Calu3 (cell line): ENCODE measurements around the gene OPTC. TPM values are rescaled to one million over a fixed set of nuclear protein-coding genes. Genes with fewer than 3 reads are reported as not detected.

Experiments used
- BruUV-seq: library from RNA; stranded (reverse); fragments of 400-500 nt; replicated peaks from 2 replicates; lab custom pipeline; 2021; lab: Mats Ljungman, UMichigan
- CTCF ChIA-PET: fragments of 300-600 bp; sonication (Branson Sonifier 250); formaldehyde crosslinking; loops from one replicate; lab custom pipeline; 2022; ENCODE audit warnings: antibody characterized with exemption; lab: Charles Lee
- DNase-seq: peaks from one replicate; pipeline ENCODE4 v3.0.0; 2022
- H3K27ac Mint-ChIP-seq: one replicate; pipeline ENCODE4 v1.8.0; 2022; ENCODE audit warnings: mixed read lengths; ENCODE audit not compliant: unreplicated experiment
- H3K27me3 Mint-ChIP-seq: one replicate; pipeline ENCODE4 v1.8.0; 2022; ENCODE audit warnings: mixed read lengths; ENCODE audit not compliant: unreplicated experiment
- H3K36me3 Mint-ChIP-seq: one replicate; pipeline ENCODE4 v1.8.0; 2022; ENCODE audit warnings: mild to moderate bottlenecking, moderate library complexity, mixed read lengths; ENCODE audit not compliant: insufficient read depth, unreplicated experiment
- H3K4me1 Mint-ChIP-seq: one replicate; pipeline ENCODE4 v1.8.0; 2022; ENCODE audit warnings: mild to moderate bottlenecking, low read depth, mixed read lengths; ENCODE audit not compliant: unreplicated experiment
- H3K4me3 Mint-ChIP-seq: one replicate; pipeline ENCODE4 v1.8.0; 2022; ENCODE audit warnings: mild to moderate bottlenecking, low read depth, moderate library complexity, mixed read lengths; ENCODE audit not compliant: unreplicated experiment
- H3K9me3 Mint-ChIP-seq: one replicate; pipeline ENCODE4 v1.8.0; 2022; ENCODE audit warnings: low read depth, mixed read lengths; ENCODE audit not compliant: unreplicated experiment
- intact Hi-C: fragments of 100-400 bp; cut with micrococcal nuclease; formaldehyde crosslinking; loops from one replicate; pipeline ENCODE4 v1.10.0; 2022; ENCODE audit not compliant: unreplicated experiment
- total RNA-seq: library from RNA; stranded (reverse); gene quantifications from 2 replicates; pipeline ENCODE4 v1.2.3, GENCODE V29; 2022
- TF ChIP-seq, protein P1 (sequence below): fragments of 200-600 bp; IDR thresholded peaks from one replicate; pipeline ENCODE4 v1.8.0; 2022; ENCODE audit warnings: antibody characterized with exemption; ENCODE audit not compliant: unreplicated experiment

Gene OPTC
- total RNA-seq, 1 experiment from 2014 or later = not detected

DNA sequence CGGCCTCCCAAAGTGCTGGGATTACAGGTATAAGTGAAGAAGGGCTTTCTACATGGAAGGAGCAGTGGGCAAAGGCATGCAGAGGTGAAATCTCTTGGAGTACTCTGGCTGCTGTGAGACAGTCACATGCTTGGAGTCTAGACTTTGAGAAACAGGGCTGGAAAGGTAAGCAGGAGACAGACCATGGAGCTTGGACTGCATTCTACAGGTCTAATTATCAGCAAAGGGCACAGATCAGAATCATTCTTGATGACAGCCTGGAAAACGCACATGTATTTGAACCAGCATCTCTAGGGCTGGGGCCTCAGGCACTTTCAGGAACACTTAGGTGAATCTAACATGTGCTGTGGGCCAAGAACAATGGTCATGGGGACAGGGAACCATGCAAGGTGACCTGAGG lies 25.6 kb upstream of the OPTC start:
- TF ChIP-seq, protein P1, sequence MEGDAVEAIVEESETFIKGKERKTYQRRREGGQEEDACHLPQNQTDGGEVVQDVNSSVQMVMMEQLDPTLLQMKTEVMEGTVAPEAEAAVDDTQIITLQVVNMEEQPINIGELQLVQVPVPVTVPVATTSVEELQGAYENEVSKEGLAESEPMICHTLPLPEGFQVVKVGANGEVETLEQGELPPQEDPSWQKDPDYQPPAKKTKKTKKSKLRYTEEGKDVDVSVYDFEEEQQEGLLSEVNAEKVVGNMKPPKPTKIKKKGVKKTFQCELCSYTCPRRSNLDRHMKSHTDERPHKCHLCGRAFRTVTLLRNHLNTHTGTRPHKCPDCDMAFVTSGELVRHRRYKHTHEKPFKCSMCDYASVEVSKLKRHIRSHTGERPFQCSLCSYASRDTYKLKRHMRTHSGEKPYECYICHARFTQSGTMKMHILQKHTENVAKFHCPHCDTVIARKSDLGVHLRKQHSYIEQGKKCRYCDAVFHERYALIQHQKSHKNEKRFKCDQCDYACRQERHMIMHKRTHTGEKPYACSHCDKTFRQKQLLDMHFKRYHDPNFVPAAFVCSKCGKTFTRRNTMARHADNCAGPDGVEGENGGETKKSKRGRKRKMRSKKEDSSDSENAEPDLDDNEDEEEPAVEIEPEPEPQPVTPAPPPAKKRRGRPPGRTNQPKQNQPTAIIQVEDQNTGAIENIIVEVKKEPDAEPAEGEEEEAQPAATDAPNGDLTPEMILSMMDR = no peak
- intact Hi-C loops = no loop called here
- no TSS peak for BruUV-seq
- no peak for DNase-seq
- Mint-ChIP-seq H3K4me1 (no peaks in the 10 kb centered on the region), H3K27ac (no peak overlapping the region), H3K36me3 (peaks cover 5% of the 10 kb centered on the region), H3K27me3 (peaks cover 89% of the 10 kb centered on the region), H3K4me3 (no peak overlapping the region), H3K9me3 (no peaks in the 10 kb centered on the region)
- CTCF ChIA-PET = no interaction called here

- DNase-seq = no peak
- CTCF ChIA-PET = interaction anchor here (0.6 kb wide), 1 partner anchor 17 kb away, joined by 3 read pairs; no protein-coding TSS in a partner anchor
- Mint-ChIP-seq H3K4me1 (no peaks in the 10 kb centered on the region), H3K27ac (no peak overlapping the region), H3K36me3 (peaks cover 5% of the 10 kb centered on the region), H3K4me3 (no peak overlapping the region), H3K27me3 (peaks cover 93% of the 10 kb centered on the region), H3K9me3 (no peaks in the 10 kb centered on the region)
- intact Hi-C loops = no loop called here
- TF ChIP-seq, protein P1 = no peak
- no TSS peak for BruUV-seq
Measured at GRCh38 chr1:203470240-203470639, 23.7 kb upstream of the OPTC start.

DNA sequence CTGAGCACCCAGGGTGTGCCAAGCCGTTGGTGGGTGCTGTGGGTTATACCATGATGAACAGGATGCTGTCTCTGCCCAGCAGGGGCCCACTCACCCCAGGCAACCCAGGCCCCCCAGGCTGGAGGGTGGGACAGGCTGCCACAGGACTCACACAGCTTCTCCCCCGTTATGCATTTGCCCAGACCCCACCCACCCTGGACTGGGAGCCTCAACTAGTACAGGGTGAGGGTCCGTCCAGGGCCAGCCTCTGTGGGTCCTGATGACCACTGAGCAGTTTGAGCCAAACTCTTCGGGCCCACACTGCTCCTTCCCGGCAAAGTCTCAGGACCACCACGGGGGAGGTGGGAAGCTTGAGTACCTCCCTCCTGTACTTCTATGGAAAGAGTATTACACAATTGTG lies 22.1 kb upstream of the OPTC start:
- CTCF ChIA-PET = interaction anchor here (0.7 kb wide), 2 partner anchors 32 to 55 kb away, joined by 3 read pairs; no protein-coding TSS in a partner anchor

DNA sequence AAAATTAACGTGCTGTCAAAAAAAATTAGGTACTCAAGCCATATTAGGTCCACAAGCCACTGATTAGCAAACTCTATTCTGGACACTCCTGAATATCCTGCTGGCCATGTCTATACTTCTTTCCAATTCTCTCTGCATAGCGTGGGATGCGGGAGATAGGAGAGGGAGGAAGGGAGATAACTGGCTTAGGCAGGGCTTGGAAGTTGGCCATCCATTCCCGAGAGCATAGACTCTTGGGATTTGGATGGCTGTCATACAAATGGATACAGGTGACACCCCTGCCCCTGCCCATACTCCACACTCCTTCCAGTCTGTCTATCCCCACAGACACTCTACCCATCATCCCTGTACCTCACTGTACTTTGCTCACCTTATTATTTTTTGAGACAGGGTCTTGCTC lies 20.7 kb upstream of the OPTC start:
- Mint-ChIP-seq H3K4me3 (no peak overlapping the region), H3K27ac (no peak overlapping the region), H3K36me3 (peaks cover 5% of the 10 kb centered on the region), H3K4me1 (peaks cover 9% of the 10 kb centered on the region), H3K27me3 (peaks cover 93% of the 10 kb centered on the region), H3K9me3 (no peaks in the 10 kb centered on the region)
- intact Hi-C loops = no loop called here
- CTCF ChIA-PET = interaction anchor here (0.6 to 0.7 kb wide), 3 partner anchors 58 to 206 kb away, joined by 3 to 11 read pairs (median 4); no protein-coding TSS in a partner anchor
- DNase-seq = no peak
- no TSS peak for BruUV-seq
- TF ChIP-seq, protein P1 = no peak

More for the DNA sequence above, 22.1 kb upstream of the OPTC start:
- TF ChIP-seq, protein P1 = no peak
- H3K9me3 Mint-ChIP-seq = no peaks in the 10 kb centered on the region
- no TSS peak for BruUV-seq
- H3K36me3 Mint-ChIP-seq = peaks cover 5% of the 10 kb centered on the region
- peaks cover 93% of the 10 kb centered on the region for H3K27me3 Mint-ChIP-seq
- no peak overlapping the region for H3K27ac Mint-ChIP-seq
- intact Hi-C loops = no loop called here
- no peak overlapping the region for H3K4me3 Mint-ChIP-seq
- H3K4me1 Mint-ChIP-seq = peaks cover 9% of the 10 kb centered on the region
- DNase-seq = no peak
